Measurements from ENCODE around the gene ZMIZ1. TPM values are rescaled to one million over a fixed set of nuclear protein-coding genes. Genes with fewer than 3 reads are reported as not detected.

The ZMIZ1 gene
- total RNA-seq, 1 donor from 2014 or later = 85.2 TPM

DNA sequence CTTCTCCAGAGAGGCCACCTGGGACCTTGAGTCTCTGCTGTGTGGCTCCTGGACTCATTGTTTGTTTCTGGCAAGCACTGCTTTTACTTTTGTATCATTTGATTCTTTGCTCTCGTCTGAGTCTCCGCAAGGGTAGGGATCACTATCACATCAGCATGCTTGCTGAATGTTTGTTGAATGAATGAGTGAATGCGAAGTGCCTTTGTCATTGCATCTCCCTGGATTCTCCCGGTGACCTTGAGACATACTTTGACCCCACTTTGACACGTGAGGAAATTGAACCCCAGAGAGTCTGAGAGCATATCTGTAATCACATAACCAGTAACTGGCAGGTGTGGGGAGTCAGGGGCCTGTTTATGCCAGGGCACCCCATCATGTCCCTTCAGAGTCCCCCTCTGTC is 92.8 kb downstream of the ZMIZ1 start:
- H3K4me3 Mint-ChIP-seq (ENCODE audit: low read depth) = no peak overlapping the region
- H3K27ac Mint-ChIP-seq = peak overlapping the region; percentile 54
- TF ChIP-seq, protein P1, sequence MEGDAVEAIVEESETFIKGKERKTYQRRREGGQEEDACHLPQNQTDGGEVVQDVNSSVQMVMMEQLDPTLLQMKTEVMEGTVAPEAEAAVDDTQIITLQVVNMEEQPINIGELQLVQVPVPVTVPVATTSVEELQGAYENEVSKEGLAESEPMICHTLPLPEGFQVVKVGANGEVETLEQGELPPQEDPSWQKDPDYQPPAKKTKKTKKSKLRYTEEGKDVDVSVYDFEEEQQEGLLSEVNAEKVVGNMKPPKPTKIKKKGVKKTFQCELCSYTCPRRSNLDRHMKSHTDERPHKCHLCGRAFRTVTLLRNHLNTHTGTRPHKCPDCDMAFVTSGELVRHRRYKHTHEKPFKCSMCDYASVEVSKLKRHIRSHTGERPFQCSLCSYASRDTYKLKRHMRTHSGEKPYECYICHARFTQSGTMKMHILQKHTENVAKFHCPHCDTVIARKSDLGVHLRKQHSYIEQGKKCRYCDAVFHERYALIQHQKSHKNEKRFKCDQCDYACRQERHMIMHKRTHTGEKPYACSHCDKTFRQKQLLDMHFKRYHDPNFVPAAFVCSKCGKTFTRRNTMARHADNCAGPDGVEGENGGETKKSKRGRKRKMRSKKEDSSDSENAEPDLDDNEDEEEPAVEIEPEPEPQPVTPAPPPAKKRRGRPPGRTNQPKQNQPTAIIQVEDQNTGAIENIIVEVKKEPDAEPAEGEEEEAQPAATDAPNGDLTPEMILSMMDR (IDR thresholded peaks at IDR 0.05; ENCODE audit: unreplicated experiment) = no peak
- no peaks in the 10 kb centered on the region for H3K9me3 Mint-ChIP-seq (ENCODE audit: low read depth)
- H3K27me3 Mint-ChIP-seq = no peaks in the 10 kb centered on the region
- H3K4me1 Mint-ChIP-seq (ENCODE audit: low read depth) = peaks cover 40% of the 10 kb centered on the region
- no peak for DNase-seq (ENCODE audit: low spot score, unreplicated experiment)
- peaks cover 3% of the 10 kb centered on the region for H3K36me3 Mint-ChIP-seq (ENCODE audit: insufficient read depth)

DNA sequence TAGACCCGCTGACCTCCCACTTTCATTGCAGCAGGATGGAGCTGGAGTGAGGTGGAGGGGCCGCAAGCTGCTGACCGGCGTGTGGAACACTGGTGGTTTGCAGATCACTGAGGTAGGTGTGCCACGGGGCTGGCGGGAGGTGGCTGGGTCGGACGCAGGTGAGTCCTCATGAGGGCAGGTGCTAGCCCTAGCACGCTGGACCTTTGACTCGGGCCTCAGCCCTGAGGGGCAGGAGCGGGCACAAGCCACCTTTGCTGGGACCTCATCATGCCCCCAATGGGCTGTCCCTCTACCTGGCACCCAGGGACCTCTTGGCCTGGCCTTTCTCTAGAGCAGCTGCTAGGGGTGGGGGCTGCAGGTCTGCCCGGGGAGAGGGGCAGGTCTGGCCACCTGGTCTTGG is 93.3 kb downstream of the ZMIZ1 start:
- H3K9me3 Mint-ChIP-seq (ENCODE audit: low read depth) = no peaks in the 10 kb centered on the region
- H3K4me1 Mint-ChIP-seq (ENCODE audit: low read depth) = peaks cover 36% of the 10 kb centered on the region
- no peak overlapping the region for H3K27ac Mint-ChIP-seq
- H3K27me3 Mint-ChIP-seq = no peaks in the 10 kb centered on the region
- TF ChIP-seq, protein P1 (IDR thresholded peaks at IDR 0.05; ENCODE audit: unreplicated experiment) = no peak
- no peak for DNase-seq (ENCODE audit: low spot score, unreplicated experiment)
- H3K36me3 Mint-ChIP-seq (ENCODE audit: insufficient read depth) = peaks cover 4% of the 10 kb centered on the region
- H3K4me3 Mint-ChIP-seq (ENCODE audit: low read depth) = no peak overlapping the region

DNA sequence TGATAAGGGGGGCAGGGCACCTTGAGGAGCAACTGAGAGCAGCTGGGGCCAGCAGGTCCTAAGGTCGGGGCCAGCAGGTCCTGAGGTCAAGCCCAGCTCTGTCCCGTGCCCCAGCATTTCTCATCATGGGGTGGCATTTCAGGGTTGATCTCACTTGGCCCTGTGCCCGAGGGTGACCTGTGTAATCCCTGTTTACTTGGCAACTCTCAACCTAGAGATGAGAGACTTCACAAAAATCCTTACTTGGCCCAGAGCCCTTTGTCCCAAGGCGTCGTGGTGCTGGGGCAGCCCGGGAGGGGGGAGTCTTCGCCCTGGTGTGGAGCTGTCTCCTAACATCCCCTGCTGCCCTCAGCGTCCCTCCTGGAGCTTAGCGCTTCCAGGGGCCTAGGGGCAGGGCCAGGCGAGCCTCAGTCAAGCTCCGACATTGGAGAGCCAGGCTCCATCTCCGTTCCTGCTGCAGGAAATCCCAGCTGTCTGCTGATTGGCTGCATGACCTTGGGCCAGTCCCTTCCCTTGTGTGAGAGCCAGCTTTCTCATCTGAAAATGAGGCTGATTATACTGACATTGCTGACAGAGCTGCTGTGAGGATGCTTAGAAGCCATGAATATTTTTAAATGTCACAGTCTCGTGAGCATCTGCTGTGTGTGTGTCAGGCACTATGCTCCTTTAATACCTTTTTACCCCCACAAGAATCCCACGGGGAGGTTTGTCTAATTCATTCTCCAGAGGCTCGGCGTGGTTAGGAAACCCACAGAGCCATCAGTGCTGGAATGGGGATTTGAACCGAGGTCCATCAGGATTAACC is 94.3 kb downstream of the ZMIZ1 start:
- no peak for DNase-seq (ENCODE audit: low spot score, unreplicated experiment)
- Mint-ChIP-seq H3K36me3 (ENCODE audit: insufficient read depth) (peaks cover 7% of the 10 kb centered on the region), H3K27me3 (no peaks in the 10 kb centered on the region), H3K4me1 (ENCODE audit: low read depth) (peaks cover 25% of the 10 kb centered on the region), H3K27ac (peak overlapping the region; percentile 24), H3K9me3 (ENCODE audit: low read depth) (no peaks in the 10 kb centered on the region), H3K4me3 (ENCODE audit: low read depth) (no peak overlapping the region)
- TF ChIP-seq, protein P1 (IDR thresholded peaks at IDR 0.05; ENCODE audit: unreplicated experiment) = no peak

DNA sequence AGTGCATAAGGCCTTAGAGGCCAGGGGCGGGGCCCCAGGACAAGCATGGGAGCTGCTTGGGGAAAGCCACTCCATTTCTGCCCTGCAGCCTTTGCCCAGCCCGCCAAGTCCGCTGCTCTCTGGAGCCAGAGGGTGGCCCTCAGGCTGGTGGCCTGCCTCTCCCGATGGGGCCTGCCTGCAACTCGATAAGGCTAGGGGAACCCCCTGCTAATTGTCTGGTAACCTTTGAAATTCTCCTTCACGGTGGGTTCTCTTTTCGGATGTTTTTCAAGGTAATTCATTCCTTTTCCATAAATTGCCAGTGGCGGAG is 94.9 kb downstream of the ZMIZ1 start:
- H3K27me3 Mint-ChIP-seq = no peaks in the 10 kb centered on the region
- no peak for DNase-seq (ENCODE audit: low spot score, unreplicated experiment)
- peak overlapping the region; percentile 71 for H3K27ac Mint-ChIP-seq
- H3K4me3 Mint-ChIP-seq (ENCODE audit: low read depth) = no peak overlapping the region
- TF ChIP-seq, protein P1 (IDR thresholded peaks at IDR 0.05; ENCODE audit: unreplicated experiment) = no peak
- no peaks in the 10 kb centered on the region for H3K9me3 Mint-ChIP-seq (ENCODE audit: low read depth)
- H3K36me3 Mint-ChIP-seq (ENCODE audit: insufficient read depth) = peaks cover 7% of the 10 kb centered on the region
- H3K4me1 Mint-ChIP-seq (ENCODE audit: low read depth) = peaks cover 22% of the 10 kb centered on the region

DNA sequence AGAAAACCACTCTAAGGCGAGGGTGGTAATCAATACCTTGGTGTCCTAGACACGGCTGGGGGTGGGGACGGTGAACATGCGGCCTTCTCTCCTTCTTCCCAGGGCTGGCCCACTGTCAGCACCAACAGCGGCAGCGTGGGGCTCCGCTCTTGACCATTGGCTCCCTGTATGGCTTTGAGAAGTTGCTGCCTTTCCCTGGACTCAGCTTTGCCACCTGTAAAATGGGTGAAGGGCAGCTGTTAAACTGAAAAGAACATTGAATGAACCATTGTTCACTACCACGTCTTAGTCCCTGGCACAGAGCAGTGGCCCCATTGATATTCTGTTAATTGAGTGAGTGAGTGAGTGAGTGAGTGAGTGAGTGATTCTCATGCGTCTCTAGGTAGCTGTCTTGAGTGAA is 95.3 kb downstream of the ZMIZ1 start:
- DNase-seq (ENCODE audit: low spot score, unreplicated experiment) = no peak
- peaks cover 7% of the 10 kb centered on the region for H3K36me3 Mint-ChIP-seq (ENCODE audit: insufficient read depth)
- peaks cover 17% of the 10 kb centered on the region for H3K4me1 Mint-ChIP-seq (ENCODE audit: low read depth)
- no peak overlapping the region for H3K4me3 Mint-ChIP-seq (ENCODE audit: low read depth)
- H3K9me3 Mint-ChIP-seq (ENCODE audit: low read depth) = no peaks in the 10 kb centered on the region
- H3K27me3 Mint-ChIP-seq = no peaks in the 10 kb centered on the region
- TF ChIP-seq, protein P1 (IDR thresholded peaks at IDR 0.05; ENCODE audit: unreplicated experiment) = no peak
- H3K27ac Mint-ChIP-seq = no peak overlapping the region
